Coronary artery (tissue), 2 donors: ENCODE measurements around the gene HTR2B.
"Not testable (repeated sequence)": the region's sequence is repeated elsewhere in the genome, so short reads cannot be mapped to it uniquely, and the experiment has no call there.

Experiments used
- DNase-seq: peaks from one replicate; pipeline ENCODE4 v3.0.0-alpha.2; 2017; ENCODE audit warnings: low spot score
- H3K27ac ChIP-seq, 2 donors: fragments of 200-600 bp; sonication (generic); one replicate each; pipeline ENCODE4 v1.5.1; 2016 to 2019
- H3K4me3 ChIP-seq: fragments of 200-600 bp; sonication (generic); 2 replicates; pipeline ENCODE4 v1.5.1; 2016; ENCODE audit warnings: mild to moderate bottlenecking, moderate library complexity
- TF ChIP-seq, protein P1 (sequence below): fragments of 200-600 bp; sonication (generic); IDR thresholded peaks from one replicate; pipeline ENCODE4 v1.5.1; 2019; ENCODE audit warnings: antibody characterized with exemption

The HTR2B gene

DNA sequence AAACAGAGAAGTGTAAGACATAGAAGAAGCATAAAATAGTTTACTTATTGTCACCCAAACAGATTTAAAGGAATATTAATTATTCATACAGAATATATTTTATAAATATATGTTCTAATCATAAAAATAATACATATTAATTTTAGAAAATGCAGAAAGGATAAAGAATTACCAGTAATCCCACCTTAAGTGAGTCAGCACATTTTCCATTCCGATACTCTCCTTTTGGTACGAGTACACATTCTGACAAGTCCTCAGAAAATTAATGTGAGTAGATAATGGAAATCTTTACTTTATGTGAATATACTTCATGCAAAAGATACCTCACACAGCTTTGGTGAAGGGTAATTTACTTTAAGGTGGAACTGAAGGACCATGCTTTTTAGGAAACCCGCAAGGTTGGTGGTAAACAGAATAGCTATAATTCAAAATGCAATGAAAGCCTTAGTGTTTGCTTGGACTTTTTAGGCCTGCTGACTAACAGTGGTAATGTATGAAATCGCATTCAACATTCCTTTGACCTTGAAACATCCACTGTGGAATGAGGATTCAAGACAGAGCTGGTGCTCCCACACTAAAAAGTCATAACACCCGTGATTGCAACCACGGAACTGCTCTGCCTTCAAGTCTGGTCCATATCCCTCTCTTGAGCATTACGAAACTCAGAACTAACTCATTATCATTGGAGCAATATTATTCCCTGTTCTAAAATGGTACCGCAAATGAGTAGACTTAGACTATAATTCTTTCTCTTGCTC is 28.1 kb upstream of the HTR2B start:
- no peak overlapping the region for H3K4me3 ChIP-seq
- TF ChIP-seq, protein P1, sequence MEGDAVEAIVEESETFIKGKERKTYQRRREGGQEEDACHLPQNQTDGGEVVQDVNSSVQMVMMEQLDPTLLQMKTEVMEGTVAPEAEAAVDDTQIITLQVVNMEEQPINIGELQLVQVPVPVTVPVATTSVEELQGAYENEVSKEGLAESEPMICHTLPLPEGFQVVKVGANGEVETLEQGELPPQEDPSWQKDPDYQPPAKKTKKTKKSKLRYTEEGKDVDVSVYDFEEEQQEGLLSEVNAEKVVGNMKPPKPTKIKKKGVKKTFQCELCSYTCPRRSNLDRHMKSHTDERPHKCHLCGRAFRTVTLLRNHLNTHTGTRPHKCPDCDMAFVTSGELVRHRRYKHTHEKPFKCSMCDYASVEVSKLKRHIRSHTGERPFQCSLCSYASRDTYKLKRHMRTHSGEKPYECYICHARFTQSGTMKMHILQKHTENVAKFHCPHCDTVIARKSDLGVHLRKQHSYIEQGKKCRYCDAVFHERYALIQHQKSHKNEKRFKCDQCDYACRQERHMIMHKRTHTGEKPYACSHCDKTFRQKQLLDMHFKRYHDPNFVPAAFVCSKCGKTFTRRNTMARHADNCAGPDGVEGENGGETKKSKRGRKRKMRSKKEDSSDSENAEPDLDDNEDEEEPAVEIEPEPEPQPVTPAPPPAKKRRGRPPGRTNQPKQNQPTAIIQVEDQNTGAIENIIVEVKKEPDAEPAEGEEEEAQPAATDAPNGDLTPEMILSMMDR, result no peak
- no peak for DNase-seq
- H3K27ac ChIP-seq, result no peak overlapping the region

DNA sequence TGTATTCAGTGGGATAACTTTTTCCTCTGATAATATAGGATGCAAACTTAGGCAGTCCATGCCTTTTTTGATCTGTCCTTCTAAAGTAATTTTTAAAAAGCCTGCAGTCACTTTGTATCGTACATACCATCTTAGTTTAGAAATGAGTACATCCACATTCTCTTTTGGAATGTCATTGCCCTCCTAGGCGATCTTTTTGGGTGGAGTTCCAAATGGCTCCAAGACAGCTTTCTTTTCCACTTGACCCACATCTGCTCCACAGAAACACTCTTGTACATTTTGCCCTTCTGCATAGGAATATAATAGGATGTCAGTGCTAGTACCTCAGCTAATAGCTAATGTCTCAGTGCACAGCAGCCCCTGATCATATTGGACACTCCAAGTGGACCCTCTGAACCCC is 21.8 kb upstream of the HTR2B start:
- no peak overlapping the region for H3K27ac ChIP-seq
- no peak overlapping the region for H3K4me3 ChIP-seq
- TF ChIP-seq, protein P1, result no peak
- no peak for DNase-seq

GRCh38 chr2:231144896-231145295 is 20.1 kb upstream of the HTR2B start:
- TF ChIP-seq, protein P1, result no peak
- no peak for DNase-seq
- no peak overlapping the region for H3K27ac ChIP-seq
- H3K4me3 ChIP-seq, result no peak overlapping the region

- H3K4me3 ChIP-seq, DNase-seq, H3K27ac ChIP-seq: not testable (repeated sequence)
These were observed 16.0 kb upstream of the HTR2B start for GRCh38 chr2:231140808-231141207.

DNA sequence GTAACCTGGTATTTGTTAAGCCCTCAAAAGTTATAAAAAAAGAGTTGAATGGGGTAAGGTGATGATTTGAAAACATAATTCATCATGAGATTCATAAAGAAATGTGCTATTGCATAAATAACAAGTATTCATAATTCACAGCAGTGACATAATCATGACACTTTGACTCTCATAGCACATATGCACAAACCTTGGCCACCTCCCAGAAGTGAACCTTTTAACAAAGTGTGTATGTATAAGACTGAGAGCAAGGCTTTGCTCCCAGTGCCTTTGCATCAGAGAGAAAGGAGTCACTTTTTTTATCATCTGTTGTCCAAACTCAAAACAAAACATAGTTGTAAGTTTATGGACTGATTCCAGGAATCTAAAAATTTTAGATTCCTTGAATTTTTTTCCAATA is 15.0 kb upstream of the HTR2B start:
- TF ChIP-seq, protein P1, result no peak
- DNase-seq, result no peak
- no peak overlapping the region for H3K27ac ChIP-seq

GRCh38 chr2:231138699-231139098 is 13.9 kb upstream of the HTR2B start:
- TF ChIP-seq, protein P1, result no peak
- H3K27ac ChIP-seq, result no peak overlapping the region
- H3K4me3 ChIP-seq, result no peak overlapping the region
- no peak for DNase-seq

More for the DNA sequence above, 15.0 kb upstream of the HTR2B start:
- H3K4me3 ChIP-seq, result no peak overlapping the region

DNA sequence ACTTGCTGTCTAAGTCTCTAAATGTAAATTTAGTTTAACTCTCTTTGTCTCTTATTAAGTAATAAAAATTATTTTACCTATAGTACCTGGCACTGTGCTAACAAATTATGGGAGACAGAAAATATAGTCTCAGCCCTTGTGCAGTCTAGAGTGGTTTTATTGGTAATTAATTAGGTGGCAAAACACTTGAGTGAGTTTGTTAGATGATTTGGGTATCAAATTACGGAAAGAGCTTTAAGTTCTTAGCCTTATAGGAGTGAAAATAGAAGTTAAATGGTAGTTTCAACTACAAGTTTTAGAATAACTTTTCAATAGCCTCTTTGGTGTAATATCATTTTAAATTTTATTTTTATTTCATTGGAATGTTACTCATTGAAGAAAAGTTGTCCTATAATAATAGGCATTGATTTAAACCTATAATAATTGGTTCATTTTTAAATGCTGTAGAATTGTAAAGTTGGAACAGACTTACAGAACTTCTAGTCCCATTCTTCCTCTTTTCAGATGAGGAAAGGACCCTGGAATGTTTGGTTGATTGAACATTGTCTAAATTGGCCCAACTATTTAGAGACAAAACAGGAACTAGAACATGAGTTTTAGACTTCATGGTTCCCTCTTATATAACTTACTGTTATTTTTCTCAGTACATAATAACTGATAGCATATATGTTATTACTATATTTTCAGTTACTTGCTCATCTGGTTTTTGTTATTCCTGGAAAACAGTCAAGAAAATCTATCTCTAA is 10.2 kb upstream of the HTR2B start:
- Histone ChIP-seq H3K27ac (no peak overlapping the region), H3K4me3 (no peak overlapping the region)
- DNase-seq, result no peak
- TF ChIP-seq, protein P1, result no peak
